ENCODE results near the gene COL6A2.

COL6A2 gene

DNA sequence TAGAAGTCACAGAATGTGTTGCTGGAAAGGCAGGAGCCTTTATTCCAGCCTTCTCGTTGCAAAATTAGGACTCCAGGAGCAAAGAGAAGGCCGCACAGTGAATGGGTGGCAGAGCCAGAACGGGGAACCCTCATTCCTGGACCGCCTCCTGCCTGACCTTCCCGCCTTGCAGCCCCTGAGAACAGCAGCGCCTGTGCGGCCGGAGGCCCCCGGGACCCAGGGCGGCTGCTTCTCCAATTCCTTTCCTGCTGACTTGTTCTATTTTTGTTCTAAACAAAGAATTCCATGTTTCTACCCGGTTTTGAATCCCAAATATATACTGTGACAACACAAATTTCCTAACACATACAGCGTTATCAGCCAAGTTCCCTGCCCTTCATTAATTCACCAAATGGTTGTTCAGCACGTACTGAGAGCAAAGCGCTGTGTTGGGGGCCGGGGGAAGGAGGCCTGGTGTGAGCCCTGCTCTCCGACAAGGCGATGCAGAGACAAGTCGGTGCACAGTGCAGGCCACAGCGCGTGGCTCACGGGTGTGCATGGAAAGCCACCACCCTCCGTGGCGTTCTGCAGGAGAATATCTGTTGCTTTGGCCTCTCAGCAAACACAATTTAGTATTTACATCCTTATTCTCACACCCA is 31.9 kb upstream of the COL6A2 start:
- TF ChIP-seq GATA2 (IDR thresholded peaks at IDR 0.05; ENCODE audit: low read depth, low read length) (no peak), GATA3 (IDR thresholded peaks at IDR 0.05; ENCODE audit: low read depth, low read length) (no peak)

DNA sequence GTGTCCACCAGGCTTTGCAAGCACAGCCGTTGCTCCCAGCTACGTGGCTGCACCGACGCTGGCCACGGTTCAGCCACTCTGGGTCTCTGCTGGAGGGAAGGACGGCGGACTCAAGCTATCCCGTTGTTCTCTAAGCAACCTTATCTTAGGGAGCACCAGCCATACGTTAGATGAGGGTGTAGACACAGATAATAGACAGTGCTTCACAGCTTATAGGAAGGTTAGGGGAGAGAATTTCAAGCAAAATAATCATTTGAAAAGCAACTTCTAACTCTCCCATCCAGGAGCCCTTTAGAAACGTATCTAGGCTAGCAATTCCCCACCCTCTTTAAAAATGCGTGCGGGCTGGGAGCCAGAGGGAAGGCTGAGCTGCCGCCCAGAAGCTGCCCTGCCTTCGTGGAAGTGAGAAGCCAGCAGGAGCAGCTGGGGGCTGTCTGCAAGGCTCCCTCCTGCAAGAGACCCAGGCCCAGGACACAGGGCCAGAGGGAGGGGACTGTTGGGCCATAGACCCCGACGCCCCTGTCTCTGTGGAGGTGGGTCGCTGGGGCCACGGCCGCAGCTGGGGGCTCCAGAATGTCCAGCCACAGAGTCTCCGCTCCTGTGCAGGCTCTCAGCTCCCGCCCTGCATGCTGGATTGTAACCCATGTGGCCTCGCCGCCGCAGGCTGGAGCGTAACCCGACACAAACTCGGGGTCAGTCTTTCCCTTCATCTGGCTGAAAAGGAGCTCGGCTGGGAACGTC is 31.2 kb upstream of the COL6A2 start:
- TF ChIP-seq GATA2 (IDR thresholded peaks at IDR 0.05; ENCODE audit: low read depth, low read length), result no peak
- no peak for TF ChIP-seq GATA3 (IDR thresholded peaks at IDR 0.05; ENCODE audit: low read depth, low read length)

DNA sequence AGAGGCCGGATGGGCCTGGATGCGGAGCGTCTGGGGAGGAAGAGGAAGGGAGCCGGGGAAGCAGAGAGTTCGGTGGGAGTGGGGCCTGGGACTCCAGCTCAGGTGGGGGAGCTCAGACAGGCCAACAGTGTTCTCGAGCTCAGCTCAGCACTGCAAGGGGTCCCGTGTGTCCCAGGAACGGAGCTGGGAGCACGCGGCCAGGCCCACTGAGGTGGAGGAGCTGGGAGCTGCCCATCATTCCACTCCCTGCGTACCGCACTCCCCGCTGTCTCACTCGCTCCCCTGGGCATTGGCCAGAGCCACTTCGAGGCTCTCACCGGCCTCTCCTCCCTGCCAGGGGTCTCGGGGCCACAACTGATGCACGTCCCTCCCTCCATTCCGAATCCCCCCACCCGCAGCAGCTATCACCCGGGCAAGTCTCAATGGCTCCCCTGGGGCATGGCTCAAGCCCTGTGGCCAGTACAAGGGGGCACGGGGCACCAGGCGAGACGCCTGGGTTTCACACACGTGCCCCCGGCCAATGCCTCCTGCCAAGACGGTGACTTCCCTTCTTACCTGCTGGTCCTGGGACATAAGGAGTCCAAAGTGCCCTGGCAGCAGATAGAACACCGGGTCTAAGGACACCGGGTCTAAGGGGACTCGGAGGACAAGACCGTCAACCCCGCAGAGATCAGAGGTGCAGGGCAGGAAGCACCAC is 30.3 kb upstream of the COL6A2 start:
- TF ChIP-seq GATA3 (IDR thresholded peaks at IDR 0.05; ENCODE audit: low read depth, low read length) (no peak), GATA2 (IDR thresholded peaks at IDR 0.05; ENCODE audit: low read depth, low read length) (no peak)

DNA sequence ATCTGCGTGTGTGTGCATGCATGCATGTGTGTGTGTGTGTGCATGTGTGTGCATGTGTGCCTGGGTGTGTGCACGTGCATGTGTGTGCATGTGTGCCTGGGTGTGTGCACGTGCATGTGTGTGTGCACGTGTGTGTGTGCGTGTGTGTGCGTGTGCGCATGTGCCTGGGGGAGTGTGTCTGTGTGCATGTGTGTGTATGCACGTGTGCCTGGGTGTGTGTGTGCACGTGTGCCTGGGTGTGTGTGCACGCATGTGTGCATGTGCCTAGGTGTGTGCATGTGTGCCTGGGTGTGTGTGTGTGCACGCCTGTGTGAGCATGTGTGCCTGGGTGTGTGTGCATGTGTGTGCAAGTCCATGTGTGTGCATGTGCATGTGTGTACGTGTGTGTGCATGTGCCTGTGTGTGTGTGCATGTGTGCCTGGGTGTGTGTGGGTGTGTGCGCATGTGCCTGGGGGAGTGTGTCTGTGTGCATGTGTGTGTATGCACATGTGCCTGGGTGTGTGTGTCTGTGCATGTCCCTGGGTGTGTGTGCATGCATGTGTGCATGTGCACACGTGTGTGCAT is 29.3 kb upstream of the COL6A2 start:
- TF ChIP-seq GATA2 (IDR thresholded peaks at IDR 0.05; ENCODE audit: low read depth, low read length), result no peak
- no peak for TF ChIP-seq GATA3 (IDR thresholded peaks at IDR 0.05; ENCODE audit: low read depth, low read length)

DNA sequence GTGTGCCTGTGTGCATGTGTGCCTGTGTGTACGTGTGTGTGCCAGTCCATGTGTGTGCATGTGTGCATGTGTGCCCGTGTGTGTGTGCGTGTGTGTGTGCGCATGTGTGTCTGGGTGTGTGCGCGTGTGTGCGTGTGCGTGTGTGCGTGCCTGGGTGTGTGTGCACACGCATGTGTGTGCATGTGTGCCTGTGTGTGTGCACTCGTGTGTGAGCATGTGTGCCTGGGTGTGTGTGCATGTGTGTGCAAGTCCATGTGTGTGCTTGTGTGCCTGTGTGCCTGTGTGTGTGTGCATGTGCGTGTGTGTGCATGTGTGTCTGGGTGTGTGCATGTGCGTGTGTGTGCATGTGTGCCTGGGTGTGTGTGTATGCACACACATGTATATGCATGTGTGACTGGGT is 28.7 kb upstream of the COL6A2 start:
- TF ChIP-seq GATA3 (IDR thresholded peaks at IDR 0.05; ENCODE audit: low read depth, low read length), result no peak
- no peak for TF ChIP-seq GATA2 (IDR thresholded peaks at IDR 0.05; ENCODE audit: low read depth, low read length)

DNA sequence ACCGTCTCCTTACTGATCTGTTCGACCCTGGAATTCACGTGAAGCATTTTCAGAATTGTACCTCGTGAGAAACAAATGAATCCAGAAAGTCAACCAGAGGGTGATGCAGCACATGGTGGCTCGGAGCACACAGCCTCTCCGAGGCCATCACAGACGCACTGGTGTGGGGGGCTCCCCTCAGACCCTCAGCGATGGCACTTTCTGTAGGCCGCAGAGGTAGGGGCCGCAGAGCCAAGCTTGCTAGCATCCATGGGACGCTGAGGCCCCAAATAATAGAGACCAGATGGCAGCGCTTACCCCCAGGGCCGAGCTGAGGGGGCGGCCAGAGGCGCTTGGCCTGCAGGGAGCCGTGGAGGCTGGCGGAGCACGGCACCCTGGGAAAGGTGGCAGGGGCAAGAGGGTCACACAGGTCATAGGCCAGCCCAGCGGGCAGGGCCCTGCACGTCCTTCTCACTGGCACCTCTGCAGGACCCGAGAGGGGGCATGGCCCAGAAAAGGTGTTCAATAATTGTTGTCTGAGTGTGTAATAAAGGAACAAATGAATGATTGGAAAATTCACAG is 28.1 kb upstream of the COL6A2 start:
- TF ChIP-seq GATA3 (IDR thresholded peaks at IDR 0.05; ENCODE audit: low read depth, low read length) (no peak), GATA2 (IDR thresholded peaks at IDR 0.05; ENCODE audit: low read depth, low read length) (no peak)

GRCh38 chr21:46071082-46071481 is 26.8 kb upstream of the COL6A2 start:
- TF ChIP-seq GATA2 (IDR thresholded peaks at IDR 0.05; ENCODE audit: low read depth, low read length) (no peak), GATA3 (IDR thresholded peaks at IDR 0.05; ENCODE audit: low read depth, low read length) (no peak)

GRCh38 chr21:46077674-46078101 is 20.2 kb upstream of the COL6A2 start:
- TF ChIP-seq GATA3 (IDR thresholded peaks at IDR 0.05; ENCODE audit: low read depth, low read length), result no peak
- TF ChIP-seq GATA2 (IDR thresholded peaks at IDR 0.05; ENCODE audit: low read depth, low read length), result no peak

DNA sequence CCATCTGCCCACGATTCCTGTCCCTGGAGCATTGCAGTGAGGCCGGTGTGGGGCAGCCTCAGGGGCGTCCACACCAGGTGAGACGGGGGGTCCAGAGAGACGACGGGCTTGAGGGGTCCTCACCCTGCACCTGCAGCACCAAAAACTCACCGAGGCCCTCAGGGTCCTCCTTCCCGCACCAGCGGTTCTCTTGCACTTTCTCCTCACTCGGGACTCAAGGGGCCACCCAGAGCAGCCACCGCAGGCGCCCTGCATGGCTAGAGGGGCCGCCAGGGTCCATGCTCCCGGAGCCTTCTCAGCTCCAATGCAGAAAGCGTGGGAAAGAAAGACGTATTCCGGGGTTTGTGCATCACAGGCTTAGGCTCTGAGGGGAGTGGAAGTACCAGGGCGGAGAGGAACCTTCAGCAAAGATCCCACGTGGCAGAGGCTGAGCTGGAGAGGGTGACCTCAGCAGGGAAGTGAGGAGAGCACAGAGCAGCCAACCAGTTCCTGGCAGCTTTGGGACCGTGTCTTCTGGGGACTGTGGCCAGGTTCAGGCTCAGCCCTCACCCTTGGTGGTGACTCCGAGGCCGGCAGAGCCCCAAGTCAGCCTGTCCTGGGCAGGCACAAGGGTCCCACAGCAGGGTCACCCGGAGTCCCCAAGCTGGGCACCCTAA is 19.5 kb upstream of the COL6A2 start:
- TF ChIP-seq GATA3 (IDR thresholded peaks at IDR 0.05; ENCODE audit: low read depth, low read length) (no peak), GATA2 (IDR thresholded peaks at IDR 0.05; ENCODE audit: low read depth, low read length) (no peak)

DNA sequence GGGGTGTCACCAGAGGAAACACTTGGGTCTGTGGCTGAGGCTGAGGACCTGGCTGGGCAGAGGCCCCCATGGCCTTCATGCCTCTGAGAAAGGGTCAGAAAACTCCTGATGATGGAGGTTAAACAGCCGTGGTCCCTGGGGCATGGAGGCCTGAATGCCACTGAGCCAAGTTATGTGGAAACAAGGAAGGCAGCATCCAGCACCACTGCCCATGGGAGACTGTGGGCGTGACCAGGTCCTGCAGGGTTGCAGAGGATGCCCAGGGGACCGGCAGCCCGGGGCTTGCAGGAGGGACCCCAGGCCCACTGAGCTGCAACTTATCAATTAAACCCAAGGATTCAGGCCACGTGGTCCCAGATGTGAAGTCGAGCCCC is 18.9 kb upstream of the COL6A2 start:
- TF ChIP-seq GATA2 (IDR thresholded peaks at IDR 0.05; ENCODE audit: low read depth, low read length), result no peak
- TF ChIP-seq GATA3 (IDR thresholded peaks at IDR 0.05; ENCODE audit: low read depth, low read length), result no peak

GRCh38 chr21:46079352-46080170 is 18.4 kb upstream of the COL6A2 start:
- TF ChIP-seq GATA2 (IDR thresholded peaks at IDR 0.05; ENCODE audit: low read depth, low read length), result no peak
- TF ChIP-seq GATA3 (IDR thresholded peaks at IDR 0.05; ENCODE audit: low read depth, low read length), result no peak

- no peak for TF ChIP-seq GATA2 (IDR thresholded peaks at IDR 0.05; ENCODE audit: low read depth, low read length)
- TF ChIP-seq GATA3 (IDR thresholded peaks at IDR 0.05; ENCODE audit: low read depth, low read length), result no peak
These were observed 17.5 kb upstream of the COL6A2 start for GRCh38 chr21:46080171-46081021.

All from SH-SY5Y (cell line).